Activated CD8-positive, alpha-beta T cell treated with anti-CD3 and anti-CD28 coated beads for 36 hours (primary cell): Measurements from ENCODE around the gene TRIM13. TPM values are rescaled to one million over a fixed set of nuclear protein-coding genes. Genes with fewer than 3 reads are reported as not detected.

Experiments
- ATAC-seq: fragments of 200-7000 bp; cut with Tn5 transposase; one replicate; pipeline ENCODE4 v1.10.0; 2021; ENCODE audit warnings: mild to moderate bottlenecking, moderate library complexity
- CTCF ChIA-PET: fragments of 350-600 bp; sonication (Branson Sonifier 250); formaldehyde crosslinking; loops from one replicate; lab custom pipeline; 2021; ENCODE audit warnings: antibody characterized with exemption; lab: Charles Lee
- POLR2A ChIA-PET: fragments of 350-600 bp; sonication (Branson Sonifier 250); formaldehyde crosslinking; loops from one replicate; lab custom pipeline; 2021; ENCODE audit warnings: antibody characterized with exemption; lab: Charles Lee
- DNase-seq: peaks from one replicate; pipeline ENCODE4 v3.0.0-alpha.2; 2020
- H3K27ac Mint-ChIP-seq: one replicate; pipeline ENCODE4 v1.8.0; 2021; ENCODE audit warnings: mild to moderate bottlenecking, mixed read lengths
- H3K27me3 Mint-ChIP-seq: one replicate; pipeline ENCODE4 v1.8.0; 2021; ENCODE audit warnings: mixed read lengths
- H3K36me3 Mint-ChIP-seq: one replicate; pipeline ENCODE4 v1.8.0; 2021; ENCODE audit warnings: low read depth, mixed read lengths
- H3K4me1 Mint-ChIP-seq: one replicate; pipeline ENCODE4 v1.8.0; 2021; ENCODE audit warnings: low read depth, mixed read lengths
- H3K4me3 Mint-ChIP-seq: one replicate; pipeline ENCODE4 v1.8.0; 2021; ENCODE audit warnings: mild to moderate bottlenecking, moderate library complexity, mixed read lengths
- H3K9me3 Mint-ChIP-seq: one replicate; pipeline ENCODE4 v1.8.0; 2021; ENCODE audit warnings: mixed read lengths
- CTCF ChIP-seq: fragments of 200-600 bp; IDR thresholded peaks from one replicate; pipeline ENCODE4 v1.8.0; 2022; ENCODE audit warnings: antibody characterized with exemption, mild to moderate bottlenecking
- intact Hi-C: fragments of 100-400 bp; cut with micrococcal nuclease; formaldehyde crosslinking; loops from one replicate; pipeline ENCODE4 v1.10.0; 2022
- total RNA-seq, 2 experiments: library from RNA; stranded (reverse); gene quantifications; one replicate each; pipeline ENCODE4 v1.2.3, GENCODE V29; 2021

Gene TRIM13
- total RNA-seq, 2 experiments from 2014 or later = 12.5 to 13.4 TPM

- no peak overlapping the region for H3K27ac Mint-ChIP-seq
- ChIA-PET POLR2A (no interaction called here), CTCF (no interaction called here)
- H3K36me3 Mint-ChIP-seq = peaks cover 2% of the 10 kb centered on the region
- no peak for DNase-seq
- no peaks in the 10 kb centered on the region for H3K4me1 Mint-ChIP-seq
- TF ChIP-seq CTCF = no peak
- H3K4me3 Mint-ChIP-seq = no peak overlapping the region
- no peaks in the 10 kb centered on the region for H3K9me3 Mint-ChIP-seq
- no peak for ATAC-seq
- intact Hi-C loops = no loop called here
- H3K27me3 Mint-ChIP-seq = peaks cover 4% of the 10 kb centered on the region
Observed at GRCh38 chr13:49954674-49955455, 42.0 kb upstream of the TRIM13 start.

- H3K27me3 Mint-ChIP-seq = peaks cover 4% of the 10 kb centered on the region
- DNase-seq = no peak
- CTCF ChIA-PET = no interaction called here
- no peak overlapping the region for H3K4me3 Mint-ChIP-seq
- no peak for ATAC-seq
- POLR2A ChIA-PET = no interaction called here
- H3K36me3 Mint-ChIP-seq = peaks cover 2% of the 10 kb centered on the region
- no peaks in the 10 kb centered on the region for H3K4me1 Mint-ChIP-seq
- intact Hi-C loops = no loop called here
- H3K9me3 Mint-ChIP-seq = peaks cover 3% of the 10 kb centered on the region
- no peak for TF ChIP-seq CTCF
- no peak overlapping the region for H3K27ac Mint-ChIP-seq
Observed at GRCh38 chr13:49956131-49956530, 40.7 kb upstream of the TRIM13 start.

GRCh38 chr13:49958321-49958720 is 38.5 kb upstream of the TRIM13 start:
- Mint-ChIP-seq H3K27ac (no peak overlapping the region), H3K4me3 (no peak overlapping the region), H3K36me3 (peaks cover 2% of the 10 kb centered on the region), H3K27me3 (peaks cover 4% of the 10 kb centered on the region), H3K4me1 (no peaks in the 10 kb centered on the region), H3K9me3 (peaks cover 8% of the 10 kb centered on the region)
- DNase-seq (no peak), ATAC-seq (no peak)
- ChIA-PET POLR2A (no interaction called here), CTCF (interaction anchor here (1.1 kb wide), 1 partner anchor 18 kb away, joined by 3 read pairs; no protein-coding TSS in a partner anchor)
- intact Hi-C loops = no loop called here
- no peak for TF ChIP-seq CTCF

GRCh38 chr13:49967456-49967855 is 29.4 kb upstream of the TRIM13 start:
- TF ChIP-seq CTCF = no peak
- H3K4me1 Mint-ChIP-seq = no peaks in the 10 kb centered on the region
- ATAC-seq (no peak), DNase-seq (no peak)
- H3K4me3 Mint-ChIP-seq = no peak overlapping the region
- POLR2A ChIA-PET = interaction anchor here (0.6 to 1.1 kb wide), 3 partner anchors 497 to 1104 kb away, joined by 3 to 4 read pairs (median 3); no protein-coding TSS in a partner anchor
- no peak overlapping the region for H3K27ac Mint-ChIP-seq
- H3K9me3 Mint-ChIP-seq = peaks cover 15% of the 10 kb centered on the region
- CTCF ChIA-PET = interaction anchor here (1.2 to 1.4 kb wide), 2 partner anchors 9 to 31 kb away, joined by 3 to 6 read pairs; partner anchors contain the start of gene SPRYD7
- peaks cover 4% of the 10 kb centered on the region for H3K36me3 Mint-ChIP-seq
- intact Hi-C loops = no loop called here
- no peaks in the 10 kb centered on the region for H3K27me3 Mint-ChIP-seq

- ChIA-PET POLR2A (interaction anchor here (0.6 kb wide), 1 partner anchor 605 kb away, joined by 3 read pairs; no protein-coding TSS in a partner anchor), CTCF (interaction anchor here (0.8 to 1.9 kb wide), 2 partner anchors 25 to 1097 kb away, joined by 3 to 5 read pairs; no protein-coding TSS in a partner anchor)
- TF ChIP-seq CTCF = no peak
- Mint-ChIP-seq H3K27ac (no peak overlapping the region), H3K9me3 (no peaks in the 10 kb centered on the region), H3K4me3 (no peak overlapping the region), H3K36me3 (no peaks in the 10 kb centered on the region), H3K27me3 (no peaks in the 10 kb centered on the region), H3K4me1 (peaks cover 2% of the 10 kb centered on the region)
- ATAC-seq (no peak), DNase-seq (no peak)
- intact Hi-C loops = loop anchor here (10.0 kb wide), 1 partner anchor 832 kb away; no protein-coding TSS in a partner anchor
Observed at GRCh38 chr13:49972709-49973108, 24.1 kb upstream of the TRIM13 start.
